ENCODE measurements around the gene NFX1. TPM values are rescaled to one million over a fixed set of nuclear protein-coding genes. Genes with fewer than 3 reads are reported as not detected.

The NFX1 gene
- total RNA-seq, 4 donors from 2014 or later, result 17.7 to 61.6 (median 50.2) TPM

GRCh38 chr9:33318781-33319180, 28.5 kb downstream of the NFX1 start:
- 86 to 96% methylated on average over 1 to 8 of the region's 8 CpGs for WGBS, 2 donors (ENCODE audit: low coverage in 1 of 2)
- Histone ChIP-seq H3K4me1 (peaks cover 0 to 5% (median 0%) of the 10 kb centered on the region in 4 donors), H3K27me3 (no peaks in the 10 kb centered on the region), H3K27ac (no peak overlapping the region), H3K36me3 (peaks cover 0 to 80% (median 39%) of the 10 kb centered on the region in 4 donors), H3K9me3 (no peaks in the 10 kb centered on the region), H3K4me3 (no peak overlapping the region)
- intact Hi-C loops (cut with DNase I; ENCODE audit: low total_unique reads) (no loop called here), in situ Hi-C loops (cut with MboI; ENCODE audit: low pct_ligation_motif_present in 1 of 4, low pct_unique_long_range_greater_than_20kb in 1 of 4, low sequenced_read_pairs in 3 of 4) (no loop called here)
- no peak for TF ChIP-seq POLR2AphosphoS5 (IDR thresholded peaks at IDR 0.05)
- TF ChIP-seq CTCF (IDR thresholded peaks at IDR 0.05), result no peak
- TF ChIP-seq POLR2A (IDR thresholded peaks at IDR 0.05), result no peak
- no peak for TF ChIP-seq EP300 (IDR thresholded peaks at IDR 0.05; ENCODE audit: low read depth)
- DNase-seq, result no peak

- H3K27me3 ChIP-seq, result no peaks in the 10 kb centered on the region
- in situ Hi-C loops (cut with MboI; ENCODE audit: low pct_ligation_motif_present in 1 of 4, low pct_unique_long_range_greater_than_20kb in 1 of 4, low sequenced_read_pairs in 3 of 4) (no loop called here), intact Hi-C loops (cut with DNase I; ENCODE audit: low total_unique reads) (no loop called here)
- peak overlapping the region; percentile 50 to 64 (median 59) for H3K27ac ChIP-seq
- peaks cover 0 to 5% (median 0%) of the 10 kb centered on the region in 4 donors for H3K4me1 ChIP-seq
- WGBS, 2 donors (ENCODE audit: low coverage in 1 of 2), result 75 to 81% methylated on average over 1 of the region's 1 CpG
- no peaks in the 10 kb centered on the region for H3K9me3 ChIP-seq
- TF ChIP-seq POLR2AphosphoS5 (IDR thresholded peaks at IDR 0.05), result no peak
- TF ChIP-seq EP300 (IDR thresholded peaks at IDR 0.05; ENCODE audit: low read depth), result no peak
- no peak for TF ChIP-seq POLR2A (IDR thresholded peaks at IDR 0.05)
- no peak for TF ChIP-seq CTCF (IDR thresholded peaks at IDR 0.05)
- H3K36me3 ChIP-seq, result peaks cover 0 to 68% (median 34%) of the 10 kb centered on the region in 4 donors
- no peak overlapping the region for H3K4me3 ChIP-seq
- no peak for DNase-seq
Measured at GRCh38 chr9:33320230-33320567, 29.9 kb downstream of the NFX1 start.

- in situ Hi-C loops (cut with MboI; ENCODE audit: low pct_ligation_motif_present in 1 of 4, low pct_unique_long_range_greater_than_20kb in 1 of 4, low sequenced_read_pairs in 3 of 4), result no loop called here
- H3K27me3 ChIP-seq, result no peaks in the 10 kb centered on the region
- H3K4me3 ChIP-seq, result no peak overlapping the region
- peaks cover 0 to 63% (median 31%) of the 10 kb centered on the region in 4 donors for H3K36me3 ChIP-seq
- peaks cover 0 to 5% (median 0%) of the 10 kb centered on the region in 4 donors for H3K4me1 ChIP-seq
- TF ChIP-seq POLR2A (IDR thresholded peaks at IDR 0.05), result no peak
- TF ChIP-seq POLR2AphosphoS5 (IDR thresholded peaks at IDR 0.05), result peak in 2 of 3 donors; percentile 12 to 17
- no peaks in the 10 kb centered on the region for H3K9me3 ChIP-seq
- DNase-seq, result no peak
- intact Hi-C loops (cut with DNase I; ENCODE audit: low total_unique reads), result no loop called here
- WGBS, 2 donors (ENCODE audit: low coverage in 1 of 2), result 50 to 69% methylated on average over 2 of the region's 2 CpGs
- H3K27ac ChIP-seq, result peak overlapping the region; percentile 31 to 64 (median 59)
Measured at GRCh38 chr9:33320568-33321261, 30.4 kb downstream of the NFX1 start.

- H3K36me3 ChIP-seq, result peaks cover 0 to 27% (median 0%) of the 10 kb centered on the region in 4 donors
- peak overlapping the region; percentile 86 to 90 (median 88) for H3K27ac ChIP-seq
- H3K27me3 ChIP-seq, result no peaks in the 10 kb centered on the region
- intact Hi-C loops (cut with DNase I; ENCODE audit: low total_unique reads), result no loop called here
- H3K4me1 ChIP-seq, result peaks cover 22 to 39% (median 35%) of the 10 kb centered on the region in 4 donors
- DNase-seq, result peak; percentile 81
- no peak for TF ChIP-seq POLR2A (IDR thresholded peaks at IDR 0.05)
- peak; percentile 81 to 89 (median 85) for TF ChIP-seq POLR2AphosphoS5 (IDR thresholded peaks at IDR 0.05)
- peak; percentile 76 for TF ChIP-seq EP300 (IDR thresholded peaks at IDR 0.05; ENCODE audit: low read depth)
- 31 to 37% methylated on average over 3 to 4 of the region's 4 CpGs for WGBS, 2 donors (ENCODE audit: low coverage in 1 of 2)
- in situ Hi-C loops (cut with MboI; ENCODE audit: low pct_ligation_motif_present in 1 of 4, low pct_unique_long_range_greater_than_20kb in 1 of 4, low sequenced_read_pairs in 3 of 4), result no loop called here
- no peaks in the 10 kb centered on the region for H3K9me3 ChIP-seq
- H3K4me3 ChIP-seq, result no peak overlapping the region
Measured at GRCh38 chr9:33329117-33329563, 38.8 kb downstream of the NFX1 start.

- no peaks in the 10 kb centered on the region for H3K9me3 ChIP-seq
- peaks cover 0 to 25% (median 0%) of the 10 kb centered on the region in 4 donors for H3K36me3 ChIP-seq
- no peak overlapping the region for H3K4me3 ChIP-seq
- in situ Hi-C loops (cut with MboI; ENCODE audit: low pct_ligation_motif_present in 1 of 4, low pct_unique_long_range_greater_than_20kb in 1 of 4, low sequenced_read_pairs in 3 of 4) (no loop called here), intact Hi-C loops (cut with DNase I; ENCODE audit: low total_unique reads) (no loop called here)
- peak overlapping the region; percentile 86 to 90 (median 88) for H3K27ac ChIP-seq
- H3K4me1 ChIP-seq, result peaks cover 22 to 39% (median 35%) of the 10 kb centered on the region in 4 donors
- DNase-seq, result peak; percentile 35
- WGBS, 2 donors (ENCODE audit: low coverage in 1 of 2), result 16 to 37% methylated on average over 3 to 5 of the region's 5 CpGs
- no peaks in the 10 kb centered on the region for H3K27me3 ChIP-seq
- TF ChIP-seq EP300 (IDR thresholded peaks at IDR 0.05; ENCODE audit: low read depth) (no peak), POLR2AphosphoS5 (IDR thresholded peaks at IDR 0.05) (peak in 2 of 3 donors; percentile 31 to 53)
Measured at GRCh38 chr9:33329979-33330378, 39.7 kb downstream of the NFX1 start.

All from transverse colon (tissue), 4 donors.